Motor neuron (in vitro differentiated cells): ENCODE measurements around the gene CNGA4. TPM values are rescaled to one million over a fixed set of nuclear protein-coding genes. Genes with fewer than 3 reads are reported as not detected.

Experiments used
- ATAC-seq, 8 experiments: fragments of 200-7000 bp; cut with Tn5 transposase; replicated peaks in 6 of 8; 2 replicates each; pipeline ENCODE4 v1.8.0; 2021; ENCODE audit warnings: mild to moderate bottlenecking in 8 of 8, moderate library complexity in 8 of 8
- H3K27ac ChIP-seq, 2 donors: fragments of 250-450 bp; sonication (Bioruptor Pico); 2 replicates each; pipeline ENCODE4 v1.9.0; 2021; ENCODE audit warnings: antibody characterized with exemption in 2 of 2, mild to moderate bottlenecking in 2 of 2, moderate library complexity in 1 of 2
- H3K4me1 ChIP-seq, 2 donors: fragments of 250-450 bp; sonication (Bioruptor Pico); replicated peaks in 1 of 2; 2 replicates each; pipeline ENCODE4 v1.6.1; 2021; ENCODE audit warnings: antibody characterized with exemption in 2 of 2, mild to moderate bottlenecking in 2 of 2, moderate library complexity in 1 of 2
- H3K4me3 ChIP-seq, 5 donors: fragments of 250-450 bp; sonication (Bioruptor Pico); 2 replicates each; pipeline ENCODE4 v1.9.0; 2021; ENCODE audit warnings: antibody characterized with exemption in 5 of 5, mild to moderate bottlenecking in 5 of 5, moderate library complexity in 4 of 5
- WGBS, 10 experiments: fragments of 450-650 bp; shearing (Covaris generic); methylation state at CpG; one replicate each; pipeline ENCODE4 v1.0.0; 2022; 5-methylcytosine and 5-hydroxymethylcytosine counted together
- in situ Hi-C, 9 experiments: fragments of 400-800 bp; cut with MboI; loops; one replicate each; pipeline ENCODE4 v1.15.0; 2021; ENCODE audit warnings: low sequenced_read_pairs in 9 of 9, low pct_unique_long_range_greater_than_20kb in 2 of 9; ENCODE audit not compliant: unreplicated experiment in 9 of 9
- total RNA-seq, 8 experiments: library from RNA; unstranded; fragments of 300-600 nt; gene quantifications; 2 replicates each; pipeline versions ENCODE4 v1.2.3 to v1.2.4, GENCODE V29; 2022

The CNGA4 gene
- total RNA-seq, 8 experiments from 2014 or later, result 0.14 to 1.1 (median 0.62) TPM; not detected in 2

DNA sequence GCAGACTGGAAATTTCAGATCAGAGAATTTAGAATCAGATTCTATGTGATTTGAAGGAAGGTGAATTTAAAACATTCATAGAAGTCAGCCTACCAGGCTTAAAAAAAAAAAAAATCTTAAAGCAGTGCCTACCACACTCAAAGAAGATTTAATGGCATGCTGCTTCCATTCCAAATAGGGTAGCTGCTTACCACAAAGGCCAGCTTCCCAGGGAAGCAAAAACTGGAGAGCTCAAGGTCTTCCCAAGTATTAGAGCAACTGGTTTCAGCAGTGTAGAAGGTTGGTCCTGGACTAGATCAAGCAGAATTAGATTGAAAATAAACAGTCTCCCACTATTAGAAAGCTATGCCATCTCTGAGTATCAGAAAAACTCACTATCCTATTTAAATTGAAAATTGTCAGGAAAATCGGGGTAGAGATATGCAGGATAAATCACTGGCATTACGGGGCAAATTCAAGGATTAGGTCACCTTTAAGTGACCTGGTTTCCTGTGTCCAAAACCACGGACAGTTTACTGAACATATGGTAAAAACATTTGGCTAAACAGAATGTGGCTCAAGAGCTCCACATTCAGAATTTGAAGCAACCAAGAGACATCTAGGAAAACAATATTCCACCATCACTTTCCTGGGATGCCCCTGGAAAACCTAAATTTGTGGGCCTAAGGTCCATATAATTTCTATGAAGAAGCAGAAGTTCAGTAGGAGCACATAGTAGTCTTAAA is 32.3 kb upstream of the CNGA4 start:
- H3K4me1 ChIP-seq, result no peaks in the 10 kb centered on the region
- 70 to 100% (median 88%) methylated on average over 1 to 3 of the region's 3 CpGs; no CpG with 5 or more reads in 1 of the 10 experiments for WGBS, 10 experiments
- no peak overlapping the region for H3K27ac ChIP-seq
- ATAC-seq, result no peak
- in situ Hi-C loops, result no loop called here
- H3K4me3 ChIP-seq, result no peak overlapping the region

DNA sequence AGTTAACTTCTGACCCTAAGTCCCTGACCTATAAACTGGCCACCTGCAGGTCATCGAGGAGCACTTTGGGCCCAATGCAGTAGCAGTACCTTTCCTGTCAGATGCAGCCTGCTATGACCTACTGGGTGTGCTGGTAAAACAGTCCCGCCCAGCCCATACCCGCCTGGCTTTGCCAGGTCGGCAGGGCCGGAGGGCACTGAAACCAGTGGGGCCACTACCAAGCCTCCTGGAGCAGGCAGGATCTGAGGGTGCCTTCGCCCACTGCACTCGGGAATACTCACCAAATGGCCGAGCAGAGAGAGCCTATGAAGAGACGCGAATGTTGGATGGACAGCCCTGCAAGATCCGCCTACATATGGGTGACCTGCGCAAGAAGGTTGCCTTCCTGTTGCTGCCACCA is 29.1 kb upstream of the CNGA4 start:
- Histone ChIP-seq H3K4me1 (no peaks in the 10 kb centered on the region), H3K27ac (no peak overlapping the region), H3K4me3 (no peak overlapping the region)
- no peak for ATAC-seq
- WGBS, 10 experiments, result 96 to 100% (median 100%) methylated on average over 1 to 4 of the region's 12 CpGs; no CpG with 5 or more reads in 7 of the 10 experiments
- in situ Hi-C loops, result no loop called here

DNA sequence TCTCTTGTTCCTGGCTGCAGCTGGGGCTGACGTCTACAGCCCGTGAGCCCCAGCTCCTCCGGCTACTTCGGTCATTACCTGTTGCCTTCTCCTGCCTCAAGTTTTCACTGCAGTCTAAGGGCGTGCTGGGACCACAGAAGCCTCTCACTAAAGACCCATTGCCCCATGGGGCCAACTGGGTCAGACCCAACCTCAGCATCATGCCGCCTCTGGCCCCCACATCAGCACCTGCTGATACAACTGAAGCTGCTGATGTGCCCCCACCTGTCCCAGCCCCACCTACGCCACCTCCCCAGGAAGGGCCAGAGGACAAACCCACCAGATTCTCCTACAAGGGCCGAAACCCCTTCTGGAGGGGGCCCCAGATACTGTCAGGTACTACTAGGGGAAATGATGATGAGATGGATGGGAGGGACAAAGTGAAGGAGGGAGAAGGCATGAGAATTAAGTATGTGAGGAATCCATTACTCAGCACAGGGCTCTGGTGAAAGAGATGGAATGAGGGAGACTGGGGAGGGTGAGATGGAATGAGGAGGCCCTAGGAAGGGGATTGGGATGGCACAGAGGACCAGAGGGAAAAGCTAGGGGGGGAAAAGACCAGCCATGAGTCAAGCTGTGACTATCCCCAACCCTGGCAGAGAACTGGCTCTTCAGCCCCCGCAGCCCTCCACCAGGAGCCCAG is 28.5 kb upstream of the CNGA4 start:
- H3K4me3 ChIP-seq, result no peak overlapping the region
- in situ Hi-C loops, result no loop called here
- no peak overlapping the region for H3K27ac ChIP-seq
- no peak for ATAC-seq
- WGBS, 10 experiments, result 94 to 100% (median 96%) methylated on average over 1 to 4 of the region's 9 CpGs; no CpG with 5 or more reads in 7 of the 10 experiments
- H3K4me1 ChIP-seq, result no peaks in the 10 kb centered on the region

DNA sequence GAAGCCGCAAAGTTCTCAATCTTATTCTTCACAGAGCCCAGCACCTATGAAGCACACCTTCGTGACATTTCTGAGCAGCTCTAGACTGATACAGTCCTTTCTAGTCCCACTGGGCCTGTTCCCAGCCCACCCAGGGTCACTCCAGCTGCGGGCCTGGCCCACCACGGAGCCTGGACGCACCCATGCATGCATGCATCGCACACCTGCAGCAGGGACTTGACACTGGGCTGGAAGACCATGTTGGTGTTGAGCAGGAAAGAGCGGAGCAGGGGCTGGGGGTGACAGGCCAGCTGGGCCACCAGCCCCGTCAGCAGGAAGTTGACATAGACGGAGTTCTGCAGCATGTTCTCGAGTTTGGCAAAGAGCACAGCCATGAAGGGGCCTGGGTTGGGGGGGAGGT is 24.4 kb upstream of the CNGA4 start:
- no peaks in the 10 kb centered on the region for H3K4me1 ChIP-seq
- WGBS, 10 experiments, result 93 to 100% (median 100%) methylated on average over 1 to 8 of the region's 10 CpGs; no CpG with 5 or more reads in 6 of the 10 experiments
- H3K4me3 ChIP-seq, result no peak overlapping the region
- no peak for ATAC-seq
- H3K27ac ChIP-seq, result no peak overlapping the region
- in situ Hi-C loops, result no loop called here

DNA sequence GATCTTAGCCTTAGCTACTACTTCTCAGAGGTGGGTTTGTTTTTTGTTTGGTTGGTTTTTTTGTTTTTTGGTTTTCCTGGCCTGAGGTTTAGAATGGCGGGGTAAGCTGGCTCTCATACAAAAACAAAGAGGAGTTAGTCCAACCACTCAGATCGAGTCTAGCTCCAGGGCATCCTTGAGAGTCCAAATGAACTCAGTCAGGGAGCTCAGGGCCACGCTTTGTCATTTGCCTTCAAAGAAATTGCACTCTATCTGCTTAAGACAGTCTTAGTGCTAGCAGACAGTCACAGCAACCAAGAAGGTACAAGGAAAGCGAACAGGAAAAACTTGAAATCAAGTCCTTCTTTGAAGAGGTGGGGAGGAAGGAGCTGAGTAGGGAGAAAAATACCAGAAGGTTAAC is 22.4 kb upstream of the CNGA4 start:
- no peak for ATAC-seq
- Histone ChIP-seq H3K27ac (no peak overlapping the region), H3K4me1 (no peaks in the 10 kb centered on the region), H3K4me3 (no peak overlapping the region)
- WGBS, 10 experiments, result 90 to 100% (median 100%) methylated on average over 1 to 4 of the region's 4 CpGs; no CpG with 5 or more reads in 1 of the 10 experiments
- in situ Hi-C loops, result no loop called here

DNA sequence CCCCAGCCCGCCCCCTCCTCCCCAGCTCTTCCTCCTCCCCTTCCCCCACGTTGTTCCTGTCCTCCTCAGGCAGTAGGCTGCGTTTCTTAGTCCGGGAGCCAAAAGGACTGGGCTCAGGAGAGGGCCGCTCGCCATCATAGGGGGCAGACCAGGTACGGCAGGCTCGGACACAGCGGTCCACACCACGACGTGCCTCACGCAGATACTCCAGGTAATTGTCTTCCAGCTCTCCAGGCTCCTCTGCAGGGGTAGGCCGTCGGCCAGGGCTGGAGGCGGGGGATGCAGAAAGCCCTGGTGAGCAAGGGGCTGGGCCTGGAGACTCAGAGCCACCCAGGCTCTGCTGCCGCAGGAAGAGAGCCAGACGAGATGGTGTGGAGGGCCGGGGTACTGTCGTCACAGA is 21.2 kb upstream of the CNGA4 start:
- in situ Hi-C loops, result no loop called here
- no peak overlapping the region for H3K4me3 ChIP-seq
- H3K27ac ChIP-seq, result no peak overlapping the region
- H3K4me1 ChIP-seq, result no peaks in the 10 kb centered on the region
- no peak for ATAC-seq
- WGBS, 10 experiments, result 60 to 100% (median 93%) methylated on average over 2 to 4 of the region's 19 CpGs; no CpG with 5 or more reads in 6 of the 10 experiments

DNA sequence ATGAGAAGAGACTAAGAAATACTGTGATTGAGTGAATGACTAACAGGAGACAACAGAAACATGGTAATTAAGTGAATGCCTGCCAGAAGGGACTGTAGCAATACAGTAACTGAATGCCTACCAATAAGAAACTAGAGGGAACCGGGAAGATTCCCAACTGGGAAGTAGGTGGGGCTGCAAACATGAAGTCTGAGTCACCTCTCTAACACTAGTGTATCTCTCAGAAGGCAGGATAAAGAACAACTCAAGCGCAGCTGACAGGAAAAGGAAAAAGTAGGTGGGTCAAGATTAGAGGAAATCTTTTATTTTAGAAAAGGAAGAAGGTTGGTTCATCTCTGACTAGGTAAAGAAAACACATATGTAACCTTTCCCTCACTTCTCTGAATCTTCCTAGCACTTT is 19.5 kb upstream of the CNGA4 start:
- H3K4me3 ChIP-seq, result no peak overlapping the region
- no peaks in the 10 kb centered on the region for H3K4me1 ChIP-seq
- in situ Hi-C loops, result no loop called here
- ATAC-seq, result peak in 3 of 8 experiments; percentile 98 to 100 (median 99)
- no peak overlapping the region for H3K27ac ChIP-seq
- 0 to 100% (median 83%) methylated on average over 1 to 2 of the region's 2 CpGs; no CpG with 5 or more reads in 1 of the 10 experiments for whole genome bisulfite sequencing, 10 experiments

DNA sequence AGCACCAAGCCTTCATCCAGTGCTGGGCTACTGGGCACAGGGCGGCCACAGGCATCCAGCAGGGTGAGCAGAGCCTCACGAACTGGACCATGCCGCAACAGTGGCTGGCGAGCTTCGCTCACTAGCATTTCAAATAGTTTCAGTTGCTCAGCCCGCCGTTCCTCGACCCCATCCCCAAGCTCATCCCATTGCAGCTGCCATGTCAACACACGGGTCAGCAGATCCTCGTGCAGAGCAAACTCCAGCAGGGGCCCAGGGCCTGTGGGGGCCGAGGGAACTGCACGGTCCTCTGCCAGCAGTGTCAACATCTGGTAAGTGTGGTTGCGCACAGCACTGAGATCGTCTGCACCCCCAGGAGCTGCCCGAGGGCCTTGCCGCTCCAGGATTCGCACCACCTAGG is 15.0 kb upstream of the CNGA4 start:
- 92 to 100% (median 99%) methylated on average over 2 to 12 of the region's 17 CpGs; no CpG with 5 or more reads in 6 of the 10 experiments for WGBS, 10 experiments
- no peak for ATAC-seq
- in situ Hi-C loops, result no loop called here
- Histone ChIP-seq H3K4me1 (no peaks in the 10 kb centered on the region), H3K4me3 (no peak overlapping the region), H3K27ac (no peak overlapping the region)

DNA sequence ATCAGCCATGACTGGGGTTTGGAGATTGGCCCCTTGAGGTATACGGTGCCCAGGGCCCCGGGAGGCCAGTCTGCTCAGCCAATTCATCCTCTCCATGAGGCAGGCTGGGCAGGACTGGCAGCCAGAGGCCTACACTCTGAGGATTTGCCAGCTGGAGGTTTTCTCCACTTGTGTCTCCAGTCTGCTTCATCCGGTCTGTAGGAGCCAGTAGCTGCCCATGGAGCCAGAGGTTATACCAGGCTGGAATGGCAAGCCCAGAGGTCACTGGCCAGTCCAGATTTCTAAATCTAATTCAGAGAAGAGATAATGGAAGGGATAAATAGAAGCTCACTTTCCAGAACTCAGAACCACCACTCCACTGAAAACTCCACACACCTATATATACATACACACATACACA is 14.5 kb upstream of the CNGA4 start:
- 100% methylated on average over 1 to 3 of the region's 3 CpGs; no CpG with 5 or more reads in 7 of the 10 experiments for WGBS, 10 experiments
- Histone ChIP-seq H3K4me3 (no peak overlapping the region), H3K4me1 (no peaks in the 10 kb centered on the region), H3K27ac (no peak overlapping the region)
- in situ Hi-C loops, result no loop called here
- ATAC-seq, result no peak

DNA sequence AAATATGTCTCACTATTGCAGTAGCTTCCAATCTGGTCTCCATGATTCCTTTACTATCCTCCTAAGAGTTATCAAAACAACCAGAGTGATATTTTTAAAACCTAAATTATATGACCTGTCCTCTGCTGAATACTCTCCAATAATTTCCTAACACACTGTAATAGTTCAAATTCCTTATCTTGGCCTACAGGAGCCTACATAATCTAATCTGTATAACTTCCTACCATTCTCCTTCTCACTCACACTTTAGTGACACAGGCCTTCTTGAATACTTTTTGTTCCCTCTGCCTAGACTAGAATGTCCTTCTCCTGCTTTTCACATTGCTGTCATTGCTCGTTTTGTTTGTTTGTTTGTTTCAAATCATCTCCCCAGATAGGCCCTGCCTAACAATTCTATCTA is 13.9 kb upstream of the CNGA4 start:
- ATAC-seq, result no peak
- Histone ChIP-seq H3K4me3 (no peak overlapping the region), H3K4me1 (no peaks in the 10 kb centered on the region), H3K27ac (no peak overlapping the region)
- WGBS, 10 experiments, result 29 to 100% (median 67%) methylated on average over 1 of the region's 1 CpG; no CpG with 5 or more reads in 3 of the 10 experiments
- in situ Hi-C loops, result loop anchor here in 1 of 9 experiments (25.0 kb wide), 1 partner anchor 137 kb away; no protein-coding TSS in a partner anchor

DNA sequence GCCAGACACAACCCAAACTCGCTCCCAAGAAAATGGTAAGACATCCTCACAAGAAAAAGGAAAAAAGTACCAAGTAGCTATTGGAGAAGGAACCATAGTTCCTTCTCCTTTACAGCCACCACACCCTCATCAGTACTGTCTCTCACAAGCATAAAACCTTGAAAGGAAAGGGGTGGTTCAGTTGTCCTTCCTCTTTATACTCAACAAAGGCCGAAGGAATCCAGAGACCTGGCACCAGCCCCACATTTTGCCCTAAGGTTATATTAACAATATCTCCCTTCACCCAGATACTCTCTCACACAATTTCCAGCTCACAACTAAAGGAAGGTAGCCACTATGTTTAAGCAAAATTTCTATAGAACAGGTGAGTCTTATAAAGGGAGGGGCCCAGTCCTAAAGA is 13.0 kb upstream of the CNGA4 start:
- Histone ChIP-seq H3K4me3 (no peak overlapping the region), H3K27ac (no peak overlapping the region), H3K4me1 (no peaks in the 10 kb centered on the region)
- ATAC-seq, result no peak
- WGBS, 10 experiments, result 67 to 100% (median 94%) methylated on average over 1 to 2 of the region's 2 CpGs; no CpG with 5 or more reads in 2 of the 10 experiments
- in situ Hi-C loops, result loop anchor here in 1 of 9 experiments (25.0 kb wide), 1 partner anchor 136 kb away; no protein-coding TSS in a partner anchor

DNA sequence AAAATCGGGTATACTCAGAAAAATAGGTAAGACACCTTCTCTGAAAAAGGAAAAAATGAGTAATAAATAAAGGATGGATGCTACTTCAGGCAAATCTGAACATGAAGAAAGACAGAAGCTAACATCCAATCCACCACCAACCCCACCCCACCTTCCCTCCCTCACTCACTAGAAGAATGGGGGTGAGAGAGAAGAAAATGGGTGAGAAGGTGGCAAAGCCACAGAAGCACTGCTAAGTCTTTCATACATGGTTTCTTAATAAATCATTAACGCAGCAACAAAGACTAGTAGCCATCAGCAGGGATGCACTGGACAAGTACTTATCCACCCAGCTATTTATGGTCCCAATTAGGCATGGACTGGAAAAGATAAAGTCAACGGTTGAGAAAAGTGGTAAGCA is 10.4 kb upstream of the CNGA4 start:
- no peak for ATAC-seq
- 50 to 100% (median 79%) methylated on average over 1 to 3 of the region's 3 CpGs for WGBS, 10 experiments
- Histone ChIP-seq H3K4me3 (no peak overlapping the region), H3K4me1 (peaks cover 6 to 7% of the 10 kb centered on the region in 2 donors), H3K27ac (no peak overlapping the region)
- in situ Hi-C loops, result loop anchor here in 1 of 9 experiments (25.0 kb wide), 1 partner anchor 134 kb away; no protein-coding TSS in a partner anchor

DNA sequence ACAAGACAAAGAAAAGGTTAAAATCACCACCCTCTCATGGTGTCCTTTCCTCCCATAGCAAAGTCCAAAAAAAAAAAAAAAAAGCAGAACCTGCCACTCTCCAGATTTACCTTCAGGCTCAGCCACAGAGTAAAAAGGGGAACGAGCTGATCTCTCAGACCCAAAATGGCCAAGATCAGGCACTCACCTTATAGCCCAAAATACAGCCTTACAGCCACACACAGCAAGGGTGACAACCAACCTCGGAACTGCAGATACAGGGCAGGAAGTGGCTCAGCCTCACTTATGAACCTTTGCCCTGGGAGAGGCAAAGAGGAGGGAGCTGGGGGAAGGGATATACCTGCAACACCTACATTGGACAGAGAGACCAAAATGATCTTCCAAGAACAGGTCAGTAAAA is 9.0 kb upstream of the CNGA4 start:
- no peak overlapping the region for H3K27ac ChIP-seq
- H3K4me1 ChIP-seq, result peaks cover 9 to 10% of the 10 kb centered on the region in 2 donors
- WGBS, 10 experiments, result 55 to 100% (median 94%) methylated on average over 1 to 2 of the region's 2 CpGs; no CpG with 5 or more reads in 3 of the 10 experiments
- in situ Hi-C loops, result loop anchor here in 1 of 9 experiments (25.0 kb wide), 1 partner anchor 132 kb away; no protein-coding TSS in a partner anchor
- no peak overlapping the region for H3K4me3 ChIP-seq
- no peak for ATAC-seq
